Effector CD8-positive, alpha-beta T cell (primary cell): Measurements from ENCODE around the gene TREM1.

Experiments used
- DNase-seq: peaks from one replicate; lab custom pipeline; 2025; lab: John Stamatoyannopoulos, UW
- total RNA-seq, 4 experiments: gene quantifications; one replicate each; lab custom pipeline; 2026; lab: John Stamatoyannopoulos, UW

Gene TREM1
- 0 reads per million in 4 experiments for total RNA-seq

DNA sequence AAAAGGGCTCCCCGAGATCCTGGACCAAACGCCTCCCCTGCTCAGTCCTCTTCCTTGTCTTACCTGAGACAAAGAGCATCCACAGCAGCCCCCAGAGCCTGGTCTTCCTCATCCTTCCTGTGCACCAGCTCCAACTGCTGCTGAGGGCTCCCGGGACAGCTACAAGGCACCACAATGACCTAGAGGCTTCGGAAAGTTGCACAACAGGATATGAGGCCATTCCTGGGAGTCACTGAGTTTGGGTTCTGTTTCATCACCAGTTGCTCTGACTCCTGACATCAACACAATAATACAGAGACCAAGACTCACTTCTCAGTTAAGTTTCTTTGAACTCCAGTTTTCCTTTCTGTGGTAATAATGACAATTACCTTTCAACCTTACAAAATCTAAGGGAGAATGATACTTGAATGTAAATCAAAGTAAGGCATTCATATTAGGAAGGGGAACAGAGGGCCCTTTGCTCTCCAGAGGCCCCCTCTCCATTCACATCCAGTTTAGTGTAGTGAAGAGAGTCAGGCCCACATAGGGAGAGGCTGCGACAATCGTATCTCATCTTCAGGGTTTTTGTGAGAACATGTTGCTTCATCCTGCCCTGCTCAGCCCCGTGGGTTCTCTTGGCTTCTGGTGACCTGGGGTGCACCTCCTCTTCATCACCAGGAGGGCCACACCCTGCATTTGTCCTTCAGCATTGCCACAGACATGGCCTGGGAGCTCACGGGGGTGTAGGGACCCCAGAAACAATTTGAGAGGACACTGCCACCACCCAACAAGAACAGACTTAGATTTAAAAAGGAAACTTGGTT lies at the start of gene TREM1:
Gene TREM1 (minus strand): TSS at position 139 of the 803 bp plus-strand sequence. CDS start 27 bp downstream, at position 112.
- DNase-seq = no peak

DNA sequence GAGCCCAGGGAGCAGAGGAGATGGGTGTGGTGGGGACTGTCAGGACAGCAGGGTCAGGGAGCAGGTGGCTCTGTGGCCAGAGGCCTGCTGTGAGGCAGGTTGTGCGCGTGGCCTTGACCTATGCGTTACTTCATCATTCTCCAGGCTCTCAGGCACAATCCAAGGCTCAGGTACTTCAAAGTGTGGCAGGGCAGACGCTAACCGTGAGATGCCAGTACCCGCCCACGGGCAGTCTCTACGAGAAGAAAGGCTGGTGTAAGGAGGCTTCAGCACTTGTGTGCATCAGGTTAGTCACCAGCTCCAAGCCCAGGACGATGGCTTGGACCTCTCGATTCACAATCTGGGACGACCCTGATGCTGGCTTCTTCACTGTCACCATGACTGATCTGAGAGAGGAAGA lies 49.5 kb upstream of the TREM1 start:
- no peak for DNase-seq

DNA sequence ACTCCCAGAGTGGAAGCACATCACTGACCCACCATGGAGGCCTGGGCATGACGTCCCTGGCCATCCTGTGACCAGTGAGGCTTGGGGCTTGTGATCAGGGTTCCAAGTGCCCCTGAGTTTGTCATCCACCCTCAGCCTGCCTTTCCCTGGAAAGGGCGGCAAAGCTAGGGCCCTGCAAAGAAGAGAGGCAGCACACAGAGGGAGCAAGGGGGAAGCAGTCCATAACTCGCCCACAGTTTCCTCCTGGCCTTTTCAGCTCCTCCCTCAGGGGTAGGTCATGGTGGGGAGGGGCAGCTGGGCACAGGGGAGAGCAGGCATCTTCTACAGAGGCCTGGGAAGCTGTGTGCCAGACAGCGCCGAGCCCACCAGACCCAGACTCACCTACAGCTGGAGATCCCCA lies 48.8 kb upstream of the TREM1 start, which contains the start of gene NCR2:
Gene NCR2 (plus strand): TSS at position 313 of the 400 bp plus-strand sequence. CDS start 269 bp downstream, outside the sequence.
- DNase-seq = no peak

DNA sequence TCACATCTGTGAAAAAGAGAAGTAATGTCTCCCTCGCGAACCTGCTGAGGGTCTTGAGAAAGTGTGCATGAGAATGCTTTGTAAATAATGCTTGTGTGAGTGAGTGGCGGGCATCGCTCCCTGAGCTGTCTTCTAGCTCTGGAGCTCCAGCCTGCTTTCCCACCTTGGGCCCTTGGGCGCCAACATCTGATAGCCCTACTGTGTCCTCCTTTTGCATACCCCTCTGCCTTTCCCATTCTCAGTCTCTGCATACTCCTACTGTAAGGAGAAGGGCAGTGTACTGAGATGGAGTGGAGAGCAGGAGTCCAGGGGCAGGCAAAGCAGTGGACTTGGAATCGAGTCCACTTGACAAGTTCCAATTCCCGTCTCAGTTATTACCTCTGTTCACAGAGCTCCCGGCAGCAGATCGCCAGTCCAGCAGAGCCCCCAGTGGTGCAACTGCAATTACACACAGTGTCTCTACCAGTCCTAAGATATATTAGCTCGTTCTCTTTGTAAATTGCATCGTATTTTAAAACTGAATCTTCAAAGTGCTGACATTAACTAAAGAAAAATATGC lies 48.1 kb upstream of the TREM1 start:
- DNase-seq = no peak

DNA sequence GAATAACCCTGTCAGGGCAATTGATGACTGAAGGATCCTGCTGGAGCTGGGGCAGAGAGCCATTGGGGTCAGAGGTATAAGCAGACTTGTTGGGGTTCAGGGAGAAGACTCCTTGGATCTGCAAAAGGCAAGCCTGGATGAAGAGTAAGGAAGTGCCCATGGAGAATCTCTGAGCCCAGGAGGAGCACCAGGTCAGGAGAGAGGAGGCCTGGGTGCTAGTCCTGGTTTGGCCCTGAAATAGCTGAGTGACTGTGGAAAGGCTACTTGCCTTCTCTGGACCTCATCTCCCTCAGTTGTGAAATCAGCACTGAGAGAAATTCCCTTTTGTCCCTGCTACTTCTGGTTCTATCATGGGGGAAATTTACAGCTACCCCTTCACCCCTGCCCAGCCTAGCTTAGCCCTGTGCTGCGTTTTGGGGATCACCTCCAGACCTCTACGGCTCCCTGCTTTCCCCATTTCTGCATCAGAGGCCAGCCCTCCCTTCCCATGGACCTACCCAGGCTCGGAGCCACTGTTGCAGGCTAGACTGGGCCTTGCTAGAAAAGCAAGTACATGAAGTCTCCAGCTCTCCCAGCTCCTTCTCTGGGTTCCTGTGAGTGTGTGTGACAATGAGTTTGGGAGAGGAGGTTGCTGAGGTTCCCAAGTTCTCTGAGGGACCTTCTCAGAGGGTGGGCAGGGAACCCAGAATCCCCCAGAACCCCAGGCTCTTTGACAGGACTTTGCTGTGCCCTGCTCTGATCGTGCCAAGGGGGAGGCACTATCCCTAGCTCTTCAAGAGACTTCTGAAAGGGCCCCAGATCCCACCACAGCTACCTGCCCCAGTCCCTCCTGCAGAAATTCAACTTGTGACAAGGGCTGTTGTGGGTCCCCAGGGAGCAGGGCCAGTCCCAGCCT lies 46.6 kb upstream of the TREM1 start:
- DNase-seq = no peak

DNA sequence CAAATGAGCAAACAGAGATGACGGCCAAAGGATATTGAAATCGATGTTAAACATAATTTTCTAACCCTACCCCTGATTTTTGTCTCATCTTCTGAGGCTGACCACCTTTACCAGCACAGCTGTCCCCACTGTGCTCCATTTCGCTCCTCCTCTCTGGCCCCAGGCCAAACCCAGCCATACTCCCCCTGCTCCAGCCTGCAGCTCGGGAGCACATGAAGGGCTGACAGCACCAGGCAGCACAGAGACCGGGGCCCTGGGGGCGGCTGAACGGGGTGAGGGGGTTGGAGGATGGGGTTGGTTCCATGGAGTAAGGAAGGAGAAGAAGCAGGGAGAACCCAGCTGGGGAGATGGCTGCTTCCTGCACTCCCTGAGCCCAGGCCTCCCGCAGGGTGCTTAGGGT lies 45.8 kb upstream of the TREM1 start:
- no peak for DNase-seq

DNA sequence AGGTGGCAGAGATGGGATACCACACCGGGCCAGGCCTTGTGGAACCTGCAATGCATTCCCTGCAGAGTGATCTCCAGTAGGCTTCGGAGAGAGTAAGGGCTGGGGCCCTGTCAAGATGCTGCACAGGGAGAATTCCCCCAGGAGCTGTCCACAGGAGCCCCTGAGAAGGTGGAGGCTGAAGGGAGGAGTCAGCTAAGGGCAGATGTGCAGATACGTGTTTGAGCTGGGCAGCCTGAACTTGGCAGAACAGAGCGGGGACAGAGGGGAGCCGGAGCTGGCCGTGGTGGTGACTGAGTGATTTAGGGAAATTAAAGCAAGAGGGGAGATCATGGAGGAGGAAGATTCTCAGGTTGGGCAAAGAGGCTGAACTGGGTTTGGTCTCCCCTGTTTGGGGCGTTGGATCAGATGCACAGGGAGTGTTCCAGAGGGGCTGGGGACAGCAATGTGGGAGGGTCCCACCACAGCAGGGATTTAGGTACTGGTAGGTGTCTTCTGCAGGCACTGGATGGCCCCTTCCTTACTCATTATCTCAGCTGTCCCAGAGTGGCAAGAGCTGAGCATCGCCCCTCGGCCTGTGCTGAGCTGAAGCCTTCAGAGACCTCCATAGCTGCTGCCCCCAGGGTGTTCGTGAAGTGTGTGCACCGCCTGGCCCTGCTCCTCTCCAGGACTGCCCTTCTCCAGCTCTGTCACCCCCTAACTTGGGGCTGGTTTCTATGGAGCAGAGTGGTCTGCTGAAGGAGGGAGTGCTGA lies 45.1 kb upstream of the TREM1 start:
- DNase-seq = no peak

DNA sequence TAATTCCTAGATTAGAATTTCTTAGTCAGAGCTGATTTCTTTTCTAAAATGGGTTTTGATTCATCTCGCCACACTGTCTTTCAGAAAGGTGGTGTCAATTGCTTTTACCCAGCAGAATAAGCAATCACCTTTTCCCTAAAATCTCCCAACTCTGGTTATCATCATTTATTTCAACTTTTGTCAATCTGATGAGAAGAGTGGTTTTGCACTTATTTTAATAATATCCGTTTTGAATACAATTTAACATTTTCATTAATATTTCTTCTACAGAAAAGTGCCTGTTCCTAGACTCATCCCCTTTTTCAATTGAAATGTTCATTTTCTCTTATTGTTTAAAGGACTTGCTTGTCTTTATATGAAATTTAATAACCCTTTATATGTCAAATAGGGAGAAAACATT lies 40.7 kb upstream of the TREM1 start:
- DNase-seq = no peak

DNA sequence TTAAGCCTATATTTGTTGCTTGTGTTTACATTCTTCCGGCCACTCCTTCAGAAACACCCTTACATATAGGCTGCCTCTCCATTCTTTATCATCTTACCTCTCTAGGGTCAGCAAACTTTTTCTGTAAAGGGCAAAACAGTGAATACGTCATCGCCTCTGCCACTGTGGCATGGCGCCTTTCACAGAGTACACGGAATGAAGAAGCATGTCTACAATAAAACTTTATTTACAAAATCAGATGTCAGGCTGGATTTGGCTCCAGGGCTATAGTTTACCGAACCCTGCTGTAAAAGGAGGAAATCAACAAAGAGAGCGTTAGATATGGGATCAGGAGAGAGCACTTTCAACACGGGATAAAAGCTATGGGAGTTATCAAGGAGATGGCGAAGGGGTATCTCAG lies 39.6 kb upstream of the TREM1 start:
- no peak for DNase-seq

DNA sequence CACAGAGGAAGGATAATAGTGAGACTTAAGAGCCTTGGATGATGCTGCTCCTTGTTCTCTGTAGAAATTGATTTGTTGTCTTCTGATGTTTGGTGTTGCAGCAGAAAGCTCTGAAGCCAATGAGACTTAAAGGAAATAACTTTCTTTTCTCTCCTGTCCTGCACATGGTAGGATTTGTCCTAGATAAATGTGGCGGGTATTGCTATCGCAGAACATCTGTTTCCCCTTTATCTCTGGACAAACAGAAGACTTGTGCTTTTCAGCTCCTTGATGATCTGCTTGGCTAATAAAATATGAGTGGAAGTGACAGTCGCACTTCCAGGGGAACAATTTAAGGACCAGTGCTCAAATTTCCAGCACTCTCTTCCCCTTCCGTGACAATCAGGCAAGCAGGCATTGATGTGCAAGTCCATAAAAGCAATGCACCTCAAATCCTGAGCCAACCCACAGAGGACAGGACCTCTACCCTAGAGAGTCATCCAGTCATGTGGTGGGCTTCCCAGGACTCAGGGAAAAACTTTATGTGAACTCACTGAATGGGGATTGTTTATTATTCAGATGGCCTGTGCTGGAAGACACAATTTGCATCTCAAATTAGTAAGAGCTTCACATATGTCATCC lies 39.1 kb upstream of the TREM1 start:
- no peak for DNase-seq

DNA sequence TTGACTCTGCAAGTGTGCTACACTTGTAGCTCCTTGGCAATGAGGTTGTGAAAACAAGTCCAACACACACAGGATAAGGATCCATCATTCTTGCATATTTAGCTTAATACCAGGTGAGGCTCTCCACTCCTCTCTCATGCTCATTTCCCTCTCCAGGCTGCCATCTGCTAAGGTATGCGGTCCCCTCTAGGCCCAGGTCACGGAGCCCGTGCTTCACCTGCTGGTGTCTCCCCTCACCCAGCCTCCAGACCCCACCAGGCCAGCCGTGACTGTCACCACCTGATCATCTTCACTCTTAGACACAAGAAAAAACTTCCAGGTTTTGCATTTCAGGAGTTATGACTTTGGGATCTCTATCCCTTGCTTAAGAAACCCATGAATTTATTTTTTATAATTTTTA lies 34.7 kb upstream of the TREM1 start:
- DNase-seq = no peak

DNA sequence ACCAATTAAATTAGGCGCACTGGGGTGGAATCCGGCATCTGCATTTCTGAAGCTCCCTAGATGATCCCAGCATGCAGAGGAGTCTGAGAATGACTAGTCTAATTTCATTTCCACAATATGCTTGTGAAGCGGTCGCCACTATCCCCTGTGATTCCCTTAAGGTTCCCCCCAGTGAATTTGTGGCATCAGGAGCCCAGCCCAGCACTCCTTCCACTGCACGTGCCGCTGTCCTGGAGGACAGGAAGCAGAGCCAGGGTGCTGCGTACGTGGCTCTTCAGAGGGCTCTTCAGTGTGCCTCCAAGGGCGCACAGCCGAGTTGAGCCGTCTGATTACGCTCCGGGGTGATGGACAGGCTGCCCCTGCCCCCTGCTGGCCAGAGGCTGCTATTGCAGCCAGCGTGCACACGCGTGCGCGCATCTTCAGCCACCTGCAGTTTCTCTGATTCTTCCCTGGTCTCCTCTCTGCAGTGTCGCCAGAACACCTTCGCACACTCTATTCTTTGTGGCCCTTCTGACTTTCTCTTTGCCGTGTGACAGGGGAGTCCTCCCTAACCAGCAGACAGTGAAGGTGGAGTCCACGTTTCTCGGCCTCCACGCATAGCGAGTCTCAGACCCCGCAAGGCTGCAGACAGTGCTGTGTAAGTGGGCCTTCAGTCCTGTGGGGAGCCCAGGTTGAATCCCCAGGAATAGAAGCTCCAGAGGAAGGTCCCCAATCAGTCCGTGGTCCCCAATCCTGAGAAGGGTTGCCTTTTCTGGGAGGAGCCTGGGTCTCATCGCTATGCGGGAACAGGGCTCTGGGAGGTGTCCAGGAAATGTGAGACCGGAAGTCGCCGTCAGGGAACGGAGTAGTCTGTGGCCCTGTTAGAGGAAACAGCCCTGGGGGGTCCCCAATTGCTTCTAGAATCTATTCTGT lies 32.4 kb upstream of the TREM1 start:
- peak; percentile 67 for DNase-seq

DNA sequence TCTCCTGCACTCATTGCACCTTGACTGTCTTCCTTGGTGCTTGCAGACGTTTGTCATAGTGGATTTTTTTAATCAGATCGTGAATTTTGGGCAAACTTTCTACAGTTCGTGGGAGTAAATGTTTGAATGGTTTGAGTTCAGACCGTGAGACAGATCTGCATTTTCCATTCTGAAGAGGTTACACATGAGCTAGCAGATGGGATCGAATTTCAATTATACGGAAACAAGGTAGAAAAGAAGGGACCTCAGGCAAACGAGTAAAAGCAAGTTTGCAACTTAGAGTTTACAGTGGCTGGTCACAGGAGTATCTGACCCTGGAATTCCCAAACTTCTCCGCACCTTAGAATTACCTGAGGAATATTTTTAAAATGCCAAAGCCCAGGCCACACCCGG lies 31.8 kb upstream of the TREM1 start:
- no peak for DNase-seq

DNA sequence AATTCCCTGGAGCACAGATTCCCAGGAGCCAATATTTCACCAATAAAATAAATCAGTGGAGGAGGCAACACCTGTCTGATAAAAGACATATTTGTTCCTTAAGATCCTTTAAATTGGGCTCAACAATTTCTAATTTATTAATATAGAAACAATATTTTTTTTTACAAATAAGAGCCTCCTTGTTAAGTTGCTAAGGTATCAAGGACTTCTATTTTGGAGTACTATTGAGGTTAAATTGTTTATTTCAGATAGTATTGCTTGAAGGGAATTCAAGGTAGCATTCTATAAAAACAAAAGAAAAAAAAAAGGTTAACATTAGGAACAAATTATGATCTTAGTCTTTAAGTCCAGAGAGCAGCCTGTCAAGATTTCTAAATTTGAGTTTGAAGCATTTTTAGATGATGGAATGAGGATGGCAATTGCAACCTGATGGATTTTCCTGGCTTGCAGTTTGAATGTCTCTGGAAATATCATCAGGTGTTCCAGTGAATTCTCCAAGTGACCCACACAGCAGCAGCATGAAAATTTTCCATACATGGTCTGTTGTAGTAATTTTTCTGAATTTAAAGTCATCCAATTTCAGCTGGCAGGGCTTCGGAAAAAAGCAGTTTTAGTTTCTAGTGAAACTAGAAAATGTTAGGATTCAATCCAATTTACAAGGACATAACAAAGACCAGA lies 29.6 kb upstream of the TREM1 start:
- DNase-seq = no peak

DNA sequence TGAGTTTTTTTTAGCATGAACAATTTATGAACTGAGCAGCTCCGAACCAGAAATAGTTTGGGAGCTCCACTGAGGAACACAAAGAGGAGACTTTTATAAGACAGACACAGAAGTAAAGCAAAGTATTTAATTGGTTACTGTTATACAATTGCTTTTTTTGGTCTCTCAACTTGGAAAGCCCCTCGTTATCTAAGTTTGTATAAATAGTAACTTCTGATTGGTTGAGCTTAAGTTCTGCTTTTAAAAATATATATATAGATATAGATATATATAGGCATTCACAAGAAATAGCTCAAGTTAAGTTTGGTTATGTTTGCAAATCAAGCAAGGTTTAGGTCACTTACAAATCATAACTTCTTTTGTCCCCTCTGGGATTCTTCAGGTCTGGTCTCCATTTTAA lies 28.7 kb upstream of the TREM1 start:
- DNase-seq = no peak

DNA sequence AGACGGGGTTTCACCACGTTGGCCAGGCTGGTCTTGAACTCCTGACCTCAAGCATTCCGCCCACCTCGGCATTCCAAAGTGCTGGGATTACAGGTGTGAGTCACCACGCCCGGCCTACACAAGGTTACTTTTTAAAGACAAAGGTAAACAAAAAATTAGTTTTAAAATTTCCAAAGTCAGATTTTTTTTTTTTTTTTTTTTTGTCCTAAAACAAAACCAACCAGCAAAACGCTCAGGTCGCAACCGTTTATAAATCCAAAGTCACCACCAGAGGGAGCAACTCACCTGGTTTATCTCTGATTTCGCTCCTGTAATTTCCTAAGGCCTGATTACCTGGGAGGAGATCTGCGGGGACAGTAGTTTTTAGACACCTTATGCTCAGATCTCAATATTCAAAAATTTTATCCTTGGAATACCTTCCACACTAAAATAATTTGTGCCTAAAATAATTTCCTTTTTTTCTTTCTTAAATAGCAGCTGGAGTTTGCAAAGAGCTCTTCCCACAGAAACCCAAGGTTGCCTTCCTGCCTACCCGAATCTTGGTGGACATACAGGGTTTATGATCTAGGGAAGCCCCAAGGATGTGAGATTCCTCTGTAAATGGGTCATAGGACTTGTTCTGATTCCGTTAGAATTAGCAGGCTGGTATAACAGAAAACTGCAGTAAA lies 19.8 kb upstream of the TREM1 start:
- DNase-seq = peak; percentile 15

DNA sequence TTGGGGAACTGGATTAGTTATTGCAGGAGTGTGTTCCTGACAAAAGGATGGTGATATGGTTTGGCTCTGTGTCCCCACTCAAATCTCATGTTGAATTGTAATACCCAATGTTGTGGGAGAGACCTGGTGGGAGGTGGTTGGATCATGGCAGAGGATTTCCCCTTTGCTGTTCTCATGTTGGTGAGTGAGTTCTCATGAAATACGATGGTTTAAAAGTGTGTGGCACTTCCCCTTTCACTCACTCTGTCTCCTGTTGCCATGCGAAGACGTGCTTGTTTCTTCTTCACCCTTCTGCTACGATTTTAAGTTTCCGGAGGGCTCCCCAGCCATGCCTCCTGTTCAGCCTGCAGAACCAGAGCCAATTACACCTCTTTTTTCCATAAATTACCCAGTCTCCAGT lies 16.2 kb upstream of the TREM1 start:
- DNase-seq = no peak

DNA sequence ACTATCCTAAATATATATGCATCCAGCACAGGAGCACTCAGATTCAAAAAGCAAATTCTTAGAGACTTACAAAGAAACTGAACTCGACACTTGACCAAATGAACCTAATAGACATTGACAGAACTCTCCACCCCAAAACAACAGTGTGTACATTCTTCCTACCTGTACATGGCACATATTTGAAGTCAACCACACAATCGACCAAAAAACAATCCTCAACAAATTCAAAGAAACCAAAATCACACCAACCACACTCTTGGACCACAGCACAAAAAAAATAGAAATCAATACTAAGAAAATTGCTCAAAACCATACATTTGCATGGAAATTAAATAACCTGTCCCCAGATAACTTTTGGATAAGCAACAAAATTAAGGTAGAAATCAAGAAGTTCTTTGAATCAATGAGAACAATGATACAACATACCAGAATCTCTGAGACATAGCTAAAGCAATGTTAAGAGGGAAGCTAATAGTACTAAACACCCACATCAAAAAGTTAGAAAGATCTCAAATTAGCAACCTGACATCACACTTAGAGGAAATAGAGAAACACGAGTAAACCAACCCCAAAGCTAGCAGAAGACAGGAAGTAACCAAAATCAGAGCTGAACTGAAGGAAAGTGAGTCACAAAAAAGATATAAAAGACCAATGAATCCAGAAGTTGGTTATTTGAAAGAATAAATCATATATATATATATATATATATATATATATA lies 12.5 kb upstream of the TREM1 start:
- DNase-seq = no peak
